HEK293 (cell line): ENCODE data around the gene CSNK1G2.

ENCODE experiments used
- CTCF ChIA-PET: fragments of 350-600 bp; formaldehyde crosslinking; extraction: SDS; loops from one replicate; lab custom pipeline; 2021; ENCODE audit warnings: antibody characterized with exemption; lab: Yijun Ruan, JAX
- POLR2A ChIA-PET: fragments of 300-600 bp; formaldehyde crosslinking; extraction: SDS; loops from one replicate; lab custom pipeline; 2020; ENCODE audit warnings: antibody characterized with exemption, inconsistent platforms; lab: Yijun Ruan, JAX
- H3K27ac ChIP-seq: fragments of 200-500 bp; sonication (Bioruptor generic); 2 replicates; pipeline ENCODE4 v1.5.1; 2014; ENCODE audit warnings: low read depth, low read length, control low read depth, inconsistent platforms; ENCODE audit errors: extremely low read depth
- H3K36me3 ChIP-seq, 2 experiments: fragments of 200-500 bp in 1 of 2; sonication (Bioruptor generic) in 1 of 2; 1 replicate in 1 of 2; 2 replicates in 1 of 2; pipeline ENCODE4 v1.5.1; 2014 to 2017; ENCODE audit warnings: inconsistent platforms in 2 of 2, low read length in 2 of 2; ENCODE audit not compliant: control insufficient read depth in 2 of 2, insufficient read depth in 1 of 2
- H3K4me1 ChIP-seq: fragments of 200-500 bp; sonication (Bioruptor generic); 2 replicates; pipeline ENCODE4 v1.5.1; 2014; ENCODE audit warnings: mild to moderate bottlenecking, low read length, inconsistent platforms; ENCODE audit not compliant: control insufficient read depth, insufficient read depth
- H3K4me3 ChIP-seq: 2 replicates; pipeline ENCODE4 v1.5.1; 2011; ENCODE audit warnings: low read depth, mild to moderate bottlenecking, control low read depth, low read length, moderate library complexity
- H3K9me3 ChIP-seq: fragments of 200-500 bp; sonication (Bioruptor generic); 2 replicates; pipeline ENCODE4 v1.5.1; 2014; ENCODE audit warnings: low read depth, low read length, inconsistent platforms; ENCODE audit not compliant: control insufficient read depth, insufficient read depth
- EGR2 ChIP-seq: fragments of 450-650 bp; formaldehyde crosslinking; IDR thresholded peaks from 2 replicates; pipeline ENCODE4 v1.5.1; 2016; ENCODE audit warnings: low read depth, missing biosample characterization, missing genetic modification characterization
- GLIS1 ChIP-seq: fragments of 450-650 bp; formaldehyde crosslinking; IDR thresholded peaks from 2 replicates; pipeline ENCODE4 v1.5.1; 2016; ENCODE audit warnings: missing biosample characterization, missing genetic modification characterization
- HOXA7 ChIP-seq: sonication (generic); formaldehyde crosslinking; IDR thresholded peaks from 2 replicates; pipeline ENCODE4 v1.8.1; 2022; ENCODE audit warnings: missing genetic modification reagents, borderline replicate concordance
- ZFP37 ChIP-seq: fragments of 450-650 bp; formaldehyde crosslinking; IDR thresholded peaks from 2 replicates; pipeline ENCODE4 v1.5.1; 2016; ENCODE audit warnings: missing biosample characterization, missing genetic modification characterization
- ZIC2 ChIP-seq: fragments of 450-650 bp; formaldehyde crosslinking; IDR thresholded peaks from 2 replicates; pipeline ENCODE4 v1.5.1; 2016; ENCODE audit warnings: missing biosample characterization, missing genetic modification characterization
- ZNF10 ChIP-seq: fragments of 450-650 bp; formaldehyde crosslinking; IDR thresholded peaks from 2 replicates; pipeline ENCODE4 v1.5.1; 2017; ENCODE audit warnings: missing biosample characterization, missing genetic modification characterization
- ZNF133 ChIP-seq: fragments of 450-650 bp; formaldehyde crosslinking; IDR thresholded peaks from 2 replicates; pipeline ENCODE4 v1.5.1; 2016; ENCODE audit warnings: missing biosample characterization, missing genetic modification characterization
- ZNF138 ChIP-seq: fragments of 450-650 bp; formaldehyde crosslinking; IDR thresholded peaks from 2 replicates; pipeline ENCODE4 v1.5.1; 2016; ENCODE audit warnings: missing biosample characterization, missing genetic modification characterization, borderline replicate concordance
- ZNF16 ChIP-seq: fragments of 450-650 bp; formaldehyde crosslinking; IDR thresholded peaks from 2 replicates; pipeline ENCODE4 v1.5.1; 2016; ENCODE audit warnings: low read depth, missing biosample characterization, missing genetic modification characterization
- ZNF169 ChIP-seq: fragments of 450-650 bp; formaldehyde crosslinking; IDR thresholded peaks from 2 replicates; pipeline ENCODE4 v1.5.1; 2016; ENCODE audit warnings: missing biosample characterization, missing genetic modification characterization
- ZNF324 ChIP-seq: fragments of 450-650 bp; formaldehyde crosslinking; IDR thresholded peaks from 2 replicates; pipeline ENCODE4 v1.5.1; 2016; ENCODE audit warnings: missing biosample characterization, missing genetic modification characterization
- ZNF362 ChIP-seq: fragments of 450-650 bp; formaldehyde crosslinking; IDR thresholded peaks from 2 replicates; pipeline ENCODE4 v1.5.1; 2016; ENCODE audit warnings: missing biosample characterization, missing genetic modification characterization
- ZNF521 ChIP-seq: fragments of 450-650 bp; formaldehyde crosslinking; IDR thresholded peaks from 2 replicates; pipeline ENCODE4 v1.5.1; 2017; ENCODE audit warnings: missing biosample characterization, mild to moderate bottlenecking, missing genetic modification characterization
- ZNF529 ChIP-seq: fragments of 450-650 bp; formaldehyde crosslinking; IDR thresholded peaks from 2 replicates; pipeline ENCODE4 v1.5.1; 2017; ENCODE audit warnings: missing genetic modification characterization, missing biosample characterization; ENCODE audit not compliant: insufficient replicate concordance
- ZNF549 ChIP-seq: fragments of 450-650 bp; IDR thresholded peaks from 2 replicates; pipeline ENCODE4 v1.5.1; 2018; ENCODE audit warnings: missing biosample characterization, missing genetic modification characterization, mild to moderate bottlenecking, inconsistent platforms, moderate library complexity
- ZNF600 ChIP-seq: fragments of 450-650 bp; formaldehyde crosslinking; IDR thresholded peaks from 2 replicates; pipeline ENCODE4 v1.5.1; 2016; ENCODE audit warnings: missing biosample characterization, missing genetic modification characterization
- ZNF785 ChIP-seq: fragments of 450-650 bp; formaldehyde crosslinking; IDR thresholded peaks from 2 replicates; pipeline ENCODE4 v1.5.1; 2016; ENCODE audit warnings: missing biosample characterization, missing genetic modification characterization
- ZNF791 ChIP-seq: fragments of 450-650 bp; formaldehyde crosslinking; IDR thresholded peaks from 2 replicates; pipeline ENCODE4 v1.5.1; 2016; ENCODE audit warnings: missing biosample characterization, missing genetic modification characterization
- ZSCAN18 ChIP-seq: fragments of 450-650 bp; formaldehyde crosslinking; IDR thresholded peaks from 2 replicates; pipeline ENCODE4 v1.5.1; 2016; ENCODE audit warnings: missing biosample characterization, missing genetic modification characterization
- TF ChIP-seq, protein P1 (sequence below): fragments of 450-650 bp; formaldehyde crosslinking; IDR thresholded peaks from 2 replicates; pipeline ENCODE4 v1.5.1; 2016; ENCODE audit warnings: missing biosample characterization, missing genetic modification characterization, borderline replicate concordance
- TF ChIP-seq, protein P2 (sequence below): fragments of 450-650 bp; formaldehyde crosslinking; IDR thresholded peaks from 2 replicates; pipeline ENCODE4 v1.5.1; 2017; ENCODE audit warnings: missing biosample characterization, mild to moderate bottlenecking, missing genetic modification characterization, moderate library complexity

Gene CSNK1G2

DNA sequence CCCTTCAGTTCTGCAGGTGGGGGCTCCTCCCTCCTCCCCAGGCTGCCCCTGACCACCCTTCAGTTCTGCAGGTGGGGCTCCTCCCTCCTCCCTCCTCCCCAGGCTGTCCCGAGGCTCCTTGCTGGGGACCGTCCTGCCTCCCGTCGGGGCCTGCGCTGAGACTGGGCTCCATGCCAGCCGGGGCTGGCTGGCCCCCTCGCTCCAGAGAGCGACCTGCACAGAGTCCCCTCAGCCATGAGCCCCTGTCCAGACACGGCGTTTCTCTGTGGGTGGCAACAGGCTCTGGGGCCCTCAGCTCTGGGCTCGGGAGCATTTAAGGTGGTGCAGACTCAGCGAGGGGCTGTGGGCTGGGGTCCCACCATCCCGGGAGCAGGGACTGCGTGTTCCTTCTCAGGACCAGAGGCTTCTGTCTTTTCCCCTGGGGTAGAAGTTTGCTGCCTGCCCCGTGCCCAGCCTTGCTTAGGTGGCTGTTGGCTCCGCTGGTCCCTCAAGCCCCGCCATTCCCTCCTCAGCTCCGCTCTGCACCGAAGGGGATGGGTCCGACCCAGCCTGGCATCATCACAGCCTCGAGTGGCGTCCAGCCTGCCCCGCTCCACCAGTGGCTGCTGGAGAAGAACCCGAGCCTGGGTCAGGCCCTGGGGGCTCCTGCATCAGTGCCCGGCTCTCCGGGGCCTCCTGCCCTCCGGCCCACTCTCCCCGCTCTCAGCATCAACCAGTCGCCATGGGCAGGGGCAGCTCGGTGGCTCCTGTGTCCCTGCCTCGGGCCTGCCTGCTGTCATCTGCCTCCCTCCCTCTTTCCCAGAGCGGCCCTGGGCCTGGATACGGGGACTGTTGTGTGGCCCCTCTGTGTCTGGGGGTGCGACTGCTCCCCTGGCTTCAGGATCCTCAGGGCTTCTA lies 27.6 kb downstream of the CSNK1G2 start:
- Histone ChIP-seq H3K4me1 (no peaks in the 10 kb centered on the region), H3K36me3 (peaks cover 0 to 29% of the 10 kb centered on the region in 2 experiments; a peak in 2 of 3 replicates), H3K27ac (peak overlapping the region; percentile 41; the same call in 1 of the 2 replicates), H3K9me3 (no peaks in the 10 kb centered on the region), H3K4me3 (no peak overlapping the region)
- POLR2A ChIA-PET = interaction anchor here (0.6 kb wide), 1 partner anchor 45 kb away, joined by 4 read pairs; no protein-coding TSS in a partner anchor
- CTCF ChIA-PET = interaction anchor here (0.5 kb wide), 1 partner anchor 92 kb away, joined by 3 read pairs; no protein-coding TSS in a partner anchor
- TF ChIP-seq ZNF521 (tag by site-specific recombination) (no peak), ZNF785 (tag by site-specific recombination) (no peak), ZNF529 (tag by site-specific recombination) (no peak), HOXA7 (CRISPR knock-in tag) (no peak), ZNF362 (tag by site-specific recombination) (no peak), ZNF16 (no peak), ZNF324 (tag by site-specific recombination) (no peak), ZNF549 (tag by site-specific recombination) (no peak), ZNF600 (tag by site-specific recombination) (peak; percentile 92), EGR2 (tag by site-specific recombination) (no peak), ZNF133 (tag by site-specific recombination) (no peak), ZNF791 (no peak), ZNF169 (tag by site-specific recombination) (no peak), ZFP37 (no peak), ZNF138 (tag by site-specific recombination) (no peak), ZSCAN18 (tag by site-specific recombination) (no peak), GLIS1 (tag by site-specific recombination) (peak; percentile 24; the same call in 1 of the 2 replicates), ZIC2 (tag by site-specific recombination) (peak; percentile 94), ZNF10 (tag by site-specific recombination) (no peak)
- TF ChIP-seq, protein P1, sequence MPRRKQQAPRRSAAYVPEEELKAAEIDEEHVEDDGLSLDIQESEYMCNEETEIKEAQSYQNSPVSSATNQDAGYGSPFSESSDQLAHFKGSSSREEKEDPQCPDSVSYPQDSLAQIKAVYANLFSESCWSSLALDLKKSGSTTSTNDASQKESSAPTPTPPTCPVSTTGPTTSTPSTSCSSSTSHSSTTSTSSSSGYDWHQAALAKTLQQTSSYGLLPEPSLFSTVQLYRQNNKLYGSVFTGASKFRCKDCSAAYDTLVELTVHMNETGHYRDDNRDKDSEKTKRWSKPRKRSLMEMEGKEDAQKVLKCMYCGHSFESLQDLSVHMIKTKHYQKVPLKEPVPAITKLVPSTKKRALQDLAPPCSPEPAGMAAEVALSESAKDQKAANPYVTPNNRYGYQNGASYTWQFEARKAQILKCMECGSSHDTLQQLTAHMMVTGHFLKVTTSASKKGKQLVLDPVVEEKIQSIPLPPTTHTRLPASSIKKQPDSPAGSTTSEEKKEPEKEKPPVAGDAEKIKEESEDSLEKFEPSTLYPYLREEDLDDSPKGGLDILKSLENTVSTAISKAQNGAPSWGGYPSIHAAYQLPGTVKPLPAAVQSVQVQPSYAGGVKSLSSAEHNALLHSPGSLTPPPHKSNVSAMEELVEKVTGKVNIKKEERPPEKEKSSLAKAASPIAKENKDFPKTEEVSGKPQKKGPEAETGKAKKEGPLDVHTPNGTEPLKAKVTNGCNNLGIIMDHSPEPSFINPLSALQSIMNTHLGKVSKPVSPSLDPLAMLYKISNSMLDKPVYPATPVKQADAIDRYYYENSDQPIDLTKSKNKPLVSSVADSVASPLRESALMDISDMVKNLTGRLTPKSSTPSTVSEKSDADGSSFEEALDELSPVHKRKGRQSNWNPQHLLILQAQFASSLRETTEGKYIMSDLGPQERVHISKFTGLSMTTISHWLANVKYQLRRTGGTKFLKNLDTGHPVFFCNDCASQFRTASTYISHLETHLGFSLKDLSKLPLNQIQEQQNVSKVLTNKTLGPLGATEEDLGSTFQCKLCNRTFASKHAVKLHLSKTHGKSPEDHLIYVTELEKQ (tag by site-specific recombination) = no peak
- TF ChIP-seq, protein P2, sequence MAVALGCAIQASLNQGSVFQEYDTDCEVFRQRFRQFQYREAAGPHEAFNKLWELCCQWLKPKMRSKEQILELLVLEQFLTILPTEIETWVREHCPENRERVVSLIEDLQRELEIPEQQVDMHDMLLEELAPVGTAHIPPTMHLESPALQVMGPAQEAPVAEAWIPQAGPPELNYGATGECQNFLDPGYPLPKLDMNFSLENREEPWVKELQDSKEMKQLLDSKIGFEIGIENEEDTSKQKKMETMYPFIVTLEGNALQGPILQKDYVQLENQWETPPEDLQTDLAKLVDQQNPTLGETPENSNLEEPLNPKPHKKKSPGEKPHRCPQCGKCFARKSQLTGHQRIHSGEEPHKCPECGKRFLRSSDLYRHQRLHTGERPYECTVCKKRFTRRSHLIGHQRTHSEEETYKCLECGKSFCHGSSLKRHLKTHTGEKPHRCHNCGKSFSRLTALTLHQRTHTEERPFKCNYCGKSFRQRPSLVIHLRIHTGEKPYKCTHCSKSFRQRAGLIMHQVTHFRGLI = 0 out of 2 replicates have a peak, but pooled peaks have one; percentile 14
